K562 (cell line): ENCODE results near the gene MARCHF9.

Experiments
- MAFF ChIP-seq: IDR thresholded peaks from 2 replicates; pipeline ENCODE4 v1.6.1; 2012; ENCODE audit warnings: low read length, improper control_type of control experiment
- REST ChIP-seq, 2 experiments: fragments of 450-650 bp; formaldehyde crosslinking in 1 of 2; IDR thresholded peaks; 2 replicates each; pipeline versions ENCODE4 v1.4.0 to v1.6.1; 2014 to 2020; ENCODE audit warnings: mild to moderate bottlenecking in 2 of 2, borderline replicate concordance in 1 of 2, low read depth in 1 of 2
- USF2 ChIP-seq: sonication (generic); formaldehyde crosslinking; IDR thresholded peaks from 2 replicates; pipeline ENCODE4 v1.5.0; 2020; ENCODE audit warnings: missing genetic modification reagents

- TF ChIP-seq REST (IDR thresholded peaks at IDR 0.05; ENCODE audit: borderline replicate concordance) (no peak), REST (CRISPR knock-in tag; IDR thresholded peaks at IDR 0.05; ENCODE audit: low read depth) (no peak), USF2 (no peak), MAFF (no peak)
These were observed 42.2 kb upstream of the MARCHF9 start for GRCh38 chr12:57712701-57713100.
